ENCODE results near the gene OR5B2. TPM values are rescaled to one million over a fixed set of nuclear protein-coding genes. Genes with fewer than 3 reads are reported as not detected.

OR5B2 gene
- total RNA-seq, 1 donor = not detected

DNA sequence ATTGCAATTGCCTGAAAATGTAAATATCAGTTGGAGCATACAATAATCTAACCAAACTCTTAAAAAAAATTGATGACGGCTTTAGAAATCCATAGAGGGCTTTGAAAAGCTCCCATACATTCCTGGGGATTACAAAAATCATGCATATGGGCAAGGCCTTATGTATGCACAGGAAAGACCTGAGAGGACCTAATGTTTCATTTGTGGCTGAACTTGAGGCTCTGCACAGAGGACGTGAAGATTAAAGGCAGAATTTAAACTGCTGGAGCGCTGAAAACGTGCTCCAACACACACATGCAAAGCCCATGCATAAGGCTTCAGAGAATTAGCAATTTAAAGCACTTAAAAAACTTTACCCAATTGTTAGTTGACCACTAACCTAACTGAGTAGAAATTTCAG, 10.6 kb upstream of the OR5B2 start:
- Histone ChIP-seq H4K20me1 (ENCODE audit: insufficient read depth, low read length) (no peaks in the 10 kb centered on the region), H3K4me2 (ENCODE audit: insufficient read depth, low read length) (no peak overlapping the region), H3K79me2 (ENCODE audit: insufficient read depth, low read length) (no peaks in the 10 kb centered on the region), H3K9me3 (ENCODE audit: low read depth, low read length) (no peaks in the 10 kb centered on the region), H3K36me3 (ENCODE audit: insufficient read depth, low read length) (no peaks in the 10 kb centered on the region), H3K4me1 (ENCODE audit: insufficient read depth, low read length) (no peaks in the 10 kb centered on the region), H3K4me3 (ENCODE audit: insufficient read depth, low read length) (no peak overlapping the region), H3K27me3 (ENCODE audit: insufficient read depth, low read length) (no peaks in the 10 kb centered on the region), H3K27ac (ENCODE audit: low read depth, low read length) (no peak overlapping the region), H2AFZ (ENCODE audit: low read length) (no peak overlapping the region)
- no peak for TF ChIP-seq CTCF (IDR thresholded peaks at IDR 0.05; ENCODE audit: extremely low read depth, low read depth, low read length)
- no peak for DNase-seq (ENCODE audit: insufficient read length, low spot score, missing footprints)

- DNase-seq (ENCODE audit: insufficient read length, low spot score, missing footprints) = no peak
- no peaks in the 10 kb centered on the region for H3K4me1 ChIP-seq (ENCODE audit: insufficient read depth, low read length)
Measured at GRCh38 chr11:58434217-58434616, 6.3 kb upstream of the OR5B2 start.

GRCh38 chr11:58433638-58434203, 5.8 kb upstream of the OR5B2 start:
- Histone ChIP-seq H3K79me2 (ENCODE audit: insufficient read depth, low read length) (no peaks in the 10 kb centered on the region), H3K36me3 (ENCODE audit: insufficient read depth, low read length) (no peaks in the 10 kb centered on the region), H3K4me1 (ENCODE audit: insufficient read depth, low read length) (no peaks in the 10 kb centered on the region), H3K9me3 (ENCODE audit: low read depth, low read length) (no peaks in the 10 kb centered on the region), H4K20me1 (ENCODE audit: insufficient read depth, low read length) (no peaks in the 10 kb centered on the region), H3K4me3 (ENCODE audit: insufficient read depth, low read length) (no peak overlapping the region), H3K27ac (ENCODE audit: low read depth, low read length) (no peak overlapping the region), H3K27me3 (ENCODE audit: insufficient read depth, low read length) (no peaks in the 10 kb centered on the region), H3K4me2 (ENCODE audit: insufficient read depth, low read length) (no peak overlapping the region), H2AFZ (ENCODE audit: low read length) (no peak overlapping the region)
- TF ChIP-seq CTCF (IDR thresholded peaks at IDR 0.05; ENCODE audit: extremely low read depth, low read depth, low read length) = no peak
- DNase-seq (ENCODE audit: insufficient read length, low spot score, missing footprints) = no peak

More at GRCh38 chr11:58434217-58434616, 6.3 kb upstream of the OR5B2 start:
- Histone ChIP-seq H3K9me3 (ENCODE audit: low read depth, low read length) (no peaks in the 10 kb centered on the region), H3K79me2 (ENCODE audit: insufficient read depth, low read length) (no peaks in the 10 kb centered on the region), H3K4me2 (ENCODE audit: insufficient read depth, low read length) (no peak overlapping the region), H4K20me1 (ENCODE audit: insufficient read depth, low read length) (no peaks in the 10 kb centered on the region), H2AFZ (ENCODE audit: low read length) (no peak overlapping the region), H3K27ac (ENCODE audit: low read depth, low read length) (no peak overlapping the region), H3K36me3 (ENCODE audit: insufficient read depth, low read length) (no peaks in the 10 kb centered on the region), H3K4me3 (ENCODE audit: insufficient read depth, low read length) (no peak overlapping the region), H3K27me3 (ENCODE audit: insufficient read depth, low read length) (no peaks in the 10 kb centered on the region)
- no peak for TF ChIP-seq CTCF (IDR thresholded peaks at IDR 0.05; ENCODE audit: extremely low read depth, low read depth, low read length)

GRCh38 chr11:58429273-58429672, 1.4 kb upstream of the OR5B2 start:
- no peak for DNase-seq (ENCODE audit: insufficient read length, low spot score, missing footprints)
- Histone ChIP-seq H3K27me3 (ENCODE audit: insufficient read depth, low read length) (no peaks in the 10 kb centered on the region), H3K79me2 (ENCODE audit: insufficient read depth, low read length) (no peaks in the 10 kb centered on the region), H4K20me1 (ENCODE audit: insufficient read depth, low read length) (no peaks in the 10 kb centered on the region), H3K27ac (ENCODE audit: low read depth, low read length) (no peak overlapping the region), H3K4me3 (ENCODE audit: insufficient read depth, low read length) (no peak overlapping the region), H3K36me3 (ENCODE audit: insufficient read depth, low read length) (no peaks in the 10 kb centered on the region), H3K9me3 (ENCODE audit: low read depth, low read length) (no peaks in the 10 kb centered on the region), H2AFZ (ENCODE audit: low read length) (no peak overlapping the region), H3K4me2 (ENCODE audit: insufficient read depth, low read length) (no peak overlapping the region), H3K4me1 (ENCODE audit: insufficient read depth, low read length) (no peaks in the 10 kb centered on the region)
- no peak for TF ChIP-seq CTCF (IDR thresholded peaks at IDR 0.05; ENCODE audit: extremely low read depth, low read depth, low read length)
